ENCODE measurements around the gene NPLOC4.
"Not testable (repeated sequence)": the region's sequence is repeated elsewhere in the genome, so short reads cannot be mapped to it uniquely, and the experiment has no call there.

Gene NPLOC4

GRCh38 chr17:81533339-81534141 is 103.4 kb downstream of the NPLOC4 start:
- no peak for TF ChIP-seq CTCF (IDR thresholded peaks at IDR 0.05; ENCODE audit: insufficient read depth, low read length, poor library complexity, severe bottlenecking)
- no peak for TF ChIP-seq EZH2phosphoT487 (conservative IDR thresholded peaks at IDR 0.05; ENCODE audit: low read length)
- H3K27ac ChIP-seq (ENCODE audit: low read depth, low read length): no peak overlapping the region
- no peaks in the 10 kb centered on the region for H3K79me2 ChIP-seq (ENCODE audit: insufficient read depth, low read length)
- no peak overlapping the region for H3K4me3 ChIP-seq (ENCODE audit: insufficient read depth, low read length, poor library complexity, severe bottlenecking)
- H3K9me2 ChIP-seq (replicated peaks; ENCODE audit: insufficient read depth, low read length): no peaks in the 10 kb centered on the region
- no peaks in the 10 kb centered on the region for H3K27me3 ChIP-seq (ENCODE audit: low read length)
- H3K36me3 ChIP-seq (ENCODE audit: low read length): no peaks in the 10 kb centered on the region
- H3F3A ChIP-seq (ENCODE audit: insufficient read depth): no peaks in the 10 kb centered on the region
- H3K9ac ChIP-seq (ENCODE audit: low read length): no peak overlapping the region
- H4K20me1 ChIP-seq (ENCODE audit: low read depth, low read length): no peaks in the 10 kb centered on the region; the same call in 1 of the 2 replicates
- no peak overlapping the region for H2AFZ ChIP-seq (ENCODE audit: low read depth, low read length, severe bottlenecking)
- H3K9me3 ChIP-seq (ENCODE audit: insufficient read depth, low read length): no peaks in the 10 kb centered on the region
- H3K4me2 ChIP-seq (ENCODE audit: low read depth, low read length, poor library complexity, severe bottlenecking): no peak overlapping the region

- Histone ChIP-seq H3K4me3 (ENCODE audit: insufficient read depth, low read length, poor library complexity, severe bottlenecking) (no peak overlapping the region), H2AFZ (ENCODE audit: low read depth, low read length, severe bottlenecking) (no peak overlapping the region), H3K27me3 (ENCODE audit: low read length) (no peaks in the 10 kb centered on the region), H3F3A (ENCODE audit: insufficient read depth) (no peaks in the 10 kb centered on the region), H4K20me1 (ENCODE audit: low read depth, low read length) (no peaks in the 10 kb centered on the region; the same call in 1 of the 2 replicates), H3K9me2 (replicated peaks; ENCODE audit: insufficient read depth, low read length) (no peaks in the 10 kb centered on the region), H3K79me2 (ENCODE audit: insufficient read depth, low read length) (no peaks in the 10 kb centered on the region), H3K9ac (ENCODE audit: low read length) (no peak overlapping the region), H3K9me3 (ENCODE audit: insufficient read depth, low read length) (no peaks in the 10 kb centered on the region), H3K27ac (ENCODE audit: low read depth, low read length) (no peak overlapping the region), H3K36me3 (ENCODE audit: low read length) (no peaks in the 10 kb centered on the region), H3K4me2 (ENCODE audit: low read depth, low read length, poor library complexity, severe bottlenecking) (no peak overlapping the region)
- TF ChIP-seq CTCF (IDR thresholded peaks at IDR 0.05; ENCODE audit: insufficient read depth, low read length, poor library complexity, severe bottlenecking) (no peak), EZH2phosphoT487 (conservative IDR thresholded peaks at IDR 0.05; ENCODE audit: low read length) (no peak)
Observed at GRCh38 chr17:81532490-81533287, 104.2 kb downstream of the NPLOC4 start.

- not testable (repeated sequence) for H3K4me2 ChIP-seq (ENCODE audit: low read depth, low read length, poor library complexity, severe bottlenecking); H3K9me3 ChIP-seq (ENCODE audit: insufficient read depth, low read length); H3K27me3 ChIP-seq (ENCODE audit: low read length); H3K79me2 ChIP-seq (ENCODE audit: insufficient read depth, low read length); H3K9me2 ChIP-seq (replicated peaks; ENCODE audit: insufficient read depth, low read length); H3K9ac ChIP-seq (ENCODE audit: low read length); H4K20me1 ChIP-seq (ENCODE audit: low read depth, low read length); H3F3A ChIP-seq (ENCODE audit: insufficient read depth); H3K27ac ChIP-seq (ENCODE audit: low read depth, low read length); H3K4me3 ChIP-seq (ENCODE audit: insufficient read depth, low read length, poor library complexity, severe bottlenecking); H3K36me3 ChIP-seq (ENCODE audit: low read length); H2AFZ ChIP-seq (ENCODE audit: low read depth, low read length, severe bottlenecking)
Observed at GRCh38 chr17:81531998-81532404, 104.9 kb downstream of the NPLOC4 start.

- H3K9me3 ChIP-seq (ENCODE audit: insufficient read depth, low read length); H3K36me3 ChIP-seq (ENCODE audit: low read length); H3K27ac ChIP-seq (ENCODE audit: low read depth, low read length); H3K4me2 ChIP-seq (ENCODE audit: low read depth, low read length, poor library complexity, severe bottlenecking); H3K4me3 ChIP-seq (ENCODE audit: insufficient read depth, low read length, poor library complexity, severe bottlenecking); H3K9ac ChIP-seq (ENCODE audit: low read length); H3F3A ChIP-seq (ENCODE audit: insufficient read depth); H2AFZ ChIP-seq (ENCODE audit: low read depth, low read length, severe bottlenecking); H3K9me2 ChIP-seq (replicated peaks; ENCODE audit: insufficient read depth, low read length); H4K20me1 ChIP-seq (ENCODE audit: low read depth, low read length); H3K79me2 ChIP-seq (ENCODE audit: insufficient read depth, low read length); H3K27me3 ChIP-seq (ENCODE audit: low read length): not testable (repeated sequence)
Observed at GRCh38 chr17:81531013-81531412, 105.9 kb downstream of the NPLOC4 start.
